Hematopoietic multipotent progenitor cell treated with erythropoietin and hydrocortisone succinate and interleukin-3 and kit ligand, for 17 days (in vitro differentiated cells): ENCODE results near the gene ASAP2.

Experiments
- DNase-seq: peaks from one replicate; pipeline ENCODE4 v3.0.0-alpha.2; 2015; ENCODE audit warnings: low spot score

Gene ASAP2

DNA sequence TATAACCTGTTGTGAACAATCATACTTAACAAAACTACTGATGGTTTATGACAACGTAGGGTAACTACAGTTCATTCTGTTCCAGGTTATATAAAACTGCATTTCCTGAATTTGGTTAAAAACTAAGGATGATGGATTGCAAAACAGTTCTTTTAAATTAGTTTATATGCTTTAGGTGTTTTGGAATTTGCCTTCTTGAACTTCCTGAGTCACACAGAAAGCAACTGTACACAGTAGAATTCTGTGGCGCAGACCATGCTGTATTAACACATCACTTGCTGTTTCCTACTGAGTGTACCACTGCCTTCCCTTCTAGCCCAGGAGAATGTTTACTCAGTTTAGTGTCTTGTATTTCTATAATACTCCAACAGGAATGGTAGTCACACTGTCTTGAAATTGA is 197.3 kb downstream of the ASAP2 start:
- DNase-seq: no peak

DNA sequence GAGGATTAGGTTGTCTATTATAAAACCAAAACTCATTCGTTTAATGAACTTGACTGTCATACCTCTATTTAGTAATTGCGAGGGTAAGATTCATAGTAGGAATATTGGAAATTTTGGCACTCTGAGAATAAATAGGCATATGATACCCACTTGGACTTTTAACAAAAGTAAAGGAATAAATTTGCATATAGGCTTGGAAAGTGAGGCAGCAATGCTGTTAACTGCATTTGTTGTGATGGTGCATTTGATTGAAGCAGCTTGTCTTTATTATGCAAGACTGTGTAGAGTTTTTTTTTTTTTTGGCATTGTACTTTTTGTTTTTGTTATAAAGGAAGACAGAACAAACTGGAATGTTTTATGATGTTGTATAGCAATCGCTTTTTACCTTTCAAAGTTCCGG is 197.8 kb downstream of the ASAP2 start:
- no peak for DNase-seq

DNA sequence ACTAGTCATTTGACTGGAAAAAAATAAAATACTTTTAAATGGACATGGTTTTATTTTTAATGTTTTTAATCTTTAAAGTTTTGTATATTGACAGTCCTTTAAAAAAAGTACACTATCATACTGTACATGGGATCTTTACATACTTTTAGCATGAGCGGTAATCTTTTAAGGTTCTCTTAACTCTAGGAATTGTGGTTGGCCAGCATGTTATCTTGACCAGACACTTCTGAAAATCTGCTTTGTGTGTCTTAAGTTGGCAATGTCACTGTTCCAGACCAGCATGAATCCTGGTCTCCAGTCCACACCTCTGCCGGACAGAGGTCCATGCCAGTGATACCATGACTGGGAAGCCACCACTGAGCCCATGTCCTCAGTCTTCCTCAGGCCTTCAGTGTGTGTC is 199.0 kb downstream of the ASAP2 start:
- DNase-seq: no peak

DNA sequence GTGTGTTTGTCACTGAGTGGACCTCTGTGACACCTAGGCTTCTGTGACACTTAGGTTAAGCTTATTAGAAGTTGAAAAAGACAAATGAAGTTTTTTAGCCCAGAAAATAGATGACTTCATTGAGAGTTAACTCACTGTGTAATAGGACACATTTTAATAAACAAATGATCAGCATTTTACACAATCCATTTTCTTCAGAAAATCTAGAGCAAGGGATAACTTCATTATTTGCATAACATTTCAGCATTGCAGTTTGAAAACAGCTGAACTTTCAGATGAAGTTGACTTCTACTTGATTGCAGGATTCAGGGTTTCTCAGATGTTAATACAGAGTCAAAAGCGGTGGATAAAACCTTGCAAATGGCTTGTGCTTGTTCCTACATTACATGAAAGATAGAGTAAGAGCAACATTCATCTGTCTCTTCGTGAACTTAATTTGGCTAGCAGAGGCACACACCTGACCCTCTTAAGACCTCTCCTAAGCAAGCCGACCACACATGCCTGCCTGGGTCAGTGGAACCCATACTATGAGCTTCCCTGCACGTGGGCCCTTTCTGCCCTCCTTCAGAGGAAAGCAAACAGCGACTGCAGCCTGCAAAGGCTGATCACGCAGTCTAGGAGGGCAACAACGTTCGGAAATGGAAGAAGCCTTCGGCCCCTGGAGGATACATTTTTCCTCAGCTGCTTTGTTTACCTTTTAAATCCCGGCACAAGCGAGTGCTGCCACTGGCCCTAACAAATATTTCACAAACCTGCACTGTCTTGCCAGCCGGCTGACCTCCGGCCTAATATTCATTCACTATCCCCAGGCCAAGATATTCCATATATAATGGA is 200.1 kb downstream of the ASAP2 start:
- no peak for DNase-seq

DNA sequence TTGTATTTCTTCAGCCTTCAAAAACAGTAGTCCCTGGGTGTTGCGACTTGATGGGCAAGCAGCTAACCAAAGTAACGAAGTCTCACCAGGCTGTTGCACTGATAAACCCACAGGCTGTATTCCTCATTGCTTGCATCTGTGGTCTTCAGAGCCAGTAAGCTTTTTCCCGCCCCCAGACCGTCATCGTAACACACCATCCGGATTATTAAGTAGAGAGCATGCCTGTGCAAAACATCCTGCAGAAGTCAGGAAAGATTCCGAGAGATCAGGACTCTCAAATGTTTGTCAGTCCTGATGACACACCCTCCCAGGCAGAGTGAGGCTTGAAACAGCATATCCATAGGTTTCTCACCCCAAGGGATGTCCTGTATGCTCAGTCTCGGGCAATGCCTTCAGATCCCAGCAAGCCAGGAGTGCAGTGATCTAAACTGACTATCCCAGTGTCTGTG is 200.8 kb downstream of the ASAP2 start:
- no peak for DNase-seq

DNA sequence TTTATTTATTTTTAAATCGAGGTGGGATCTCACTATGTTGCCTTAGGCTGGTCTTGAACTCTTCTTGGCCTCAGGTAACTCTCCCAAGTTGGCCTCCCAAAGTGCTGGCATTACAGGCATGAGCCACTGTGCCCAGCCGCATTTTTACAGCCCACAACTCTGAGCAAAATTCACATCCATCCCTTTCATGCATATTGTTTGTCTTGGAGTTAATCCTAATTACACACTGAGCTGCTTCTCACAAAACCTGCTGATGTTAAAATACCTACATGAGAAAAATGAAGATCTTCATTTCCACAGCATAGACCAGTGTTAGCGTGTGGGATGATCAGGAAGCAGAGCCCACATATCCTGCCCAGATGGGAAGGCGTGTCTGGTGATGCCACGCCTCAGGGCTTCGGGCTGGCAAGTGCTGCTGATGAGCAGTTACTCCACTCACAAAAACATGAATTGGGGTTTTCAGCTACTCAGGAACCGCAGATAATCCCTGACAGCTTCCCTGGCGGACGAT is 202.1 kb downstream of the ASAP2 start:
- DNase-seq: no peak

DNA sequence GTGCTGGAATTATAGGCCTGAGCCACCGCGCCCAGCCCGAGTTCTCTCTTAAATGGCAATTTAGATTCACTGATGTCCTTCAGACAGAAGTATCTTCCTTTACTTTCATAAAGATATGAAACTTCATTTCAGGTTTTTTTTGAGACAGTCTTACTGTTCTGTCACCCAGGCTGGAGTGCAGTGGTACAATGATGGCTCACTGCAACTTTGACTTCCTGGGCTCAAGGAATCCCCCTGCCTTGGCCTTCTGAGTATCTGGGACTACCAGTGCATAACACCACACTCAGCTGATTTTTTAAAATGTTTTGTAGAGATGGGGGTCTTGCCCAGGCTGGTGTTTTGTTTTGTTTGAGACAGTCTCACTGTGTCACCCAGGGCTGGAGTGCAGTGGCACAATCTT is 203.5 kb downstream of the ASAP2 start:
- no peak for DNase-seq

DNA sequence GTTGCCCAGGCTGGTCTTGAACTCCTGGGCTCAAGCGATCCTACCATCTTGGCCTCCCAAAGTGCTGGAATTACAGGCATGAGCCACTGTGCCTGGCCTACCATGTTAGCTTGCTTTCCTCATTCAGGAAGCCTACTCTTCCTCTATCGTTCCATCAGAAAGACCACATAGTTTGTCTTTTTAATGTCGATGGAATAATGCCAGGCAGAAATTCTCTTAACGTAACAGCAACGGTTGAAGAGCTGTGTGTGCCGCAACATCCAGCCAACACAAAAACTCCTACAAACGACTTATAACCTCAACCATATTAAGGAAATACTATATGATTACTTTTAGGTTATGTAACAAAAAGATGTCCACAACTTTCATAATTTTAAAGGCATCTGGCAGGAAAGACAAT is 206.2 kb downstream of the ASAP2 start:
- no peak for DNase-seq

DNA sequence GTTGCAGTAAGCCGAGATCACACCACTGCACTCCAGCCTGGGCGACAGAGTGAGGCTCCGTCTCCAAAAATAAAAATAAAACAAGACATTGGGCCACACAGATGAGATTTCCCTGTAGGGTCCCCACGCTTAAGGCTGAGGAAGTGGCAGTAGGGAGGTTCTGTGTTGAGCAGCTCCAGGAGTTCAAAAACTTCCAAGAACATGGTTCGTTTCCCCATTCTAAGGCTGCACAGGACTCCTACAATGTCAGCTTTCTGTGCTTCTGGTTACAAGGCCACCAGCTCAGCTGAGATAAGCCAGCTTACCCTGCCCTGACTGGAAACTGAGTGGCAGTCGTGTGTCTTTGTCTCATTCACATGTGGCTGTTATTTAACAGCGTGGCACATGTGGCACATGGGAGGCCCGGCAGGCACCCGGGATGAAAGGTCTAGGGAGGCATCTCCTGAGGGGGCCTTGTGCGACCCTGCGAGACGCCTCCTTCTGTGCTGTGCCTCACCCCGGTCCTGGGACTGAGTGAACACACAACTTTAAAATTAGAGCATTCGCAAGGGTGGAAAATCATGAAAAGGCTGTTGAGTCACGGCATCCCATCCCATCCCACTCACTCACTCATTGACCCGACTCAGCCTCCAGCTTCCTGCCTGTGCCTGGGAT is 209.0 kb downstream of the ASAP2 start:
- no peak for DNase-seq

DNA sequence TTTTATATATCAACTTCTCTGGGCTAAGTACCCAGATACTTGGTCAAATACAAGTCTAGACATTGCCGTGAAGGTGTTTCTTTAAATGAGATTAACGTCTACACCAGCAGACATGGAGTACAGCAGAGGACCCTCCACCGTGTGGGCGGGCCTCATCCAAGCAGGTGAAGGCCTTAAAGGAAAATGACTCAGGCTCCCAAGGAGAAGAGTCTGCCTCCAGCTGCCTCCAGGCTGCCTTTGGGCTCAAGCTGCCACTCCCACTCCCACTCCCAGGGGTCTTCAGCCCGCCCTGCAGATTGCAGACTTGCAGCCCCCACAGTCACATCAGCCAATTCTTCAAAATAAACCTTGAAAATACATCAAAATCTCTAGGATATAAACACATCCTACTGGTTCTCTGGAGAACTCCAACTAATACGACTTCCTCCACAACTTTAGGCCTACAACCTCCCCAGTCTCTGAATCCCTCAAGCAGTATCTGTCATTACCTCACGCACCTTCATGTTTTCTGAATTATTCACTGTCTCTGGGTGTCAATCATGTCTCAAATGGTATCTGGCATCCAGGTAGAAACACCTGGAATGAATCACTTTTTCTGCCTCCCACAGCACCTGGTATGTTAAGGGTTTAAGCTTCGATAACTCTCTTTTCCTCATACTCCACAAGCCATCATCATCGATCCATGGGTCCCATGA is 209.8 kb downstream of the ASAP2 start:
- DNase-seq: no peak

DNA sequence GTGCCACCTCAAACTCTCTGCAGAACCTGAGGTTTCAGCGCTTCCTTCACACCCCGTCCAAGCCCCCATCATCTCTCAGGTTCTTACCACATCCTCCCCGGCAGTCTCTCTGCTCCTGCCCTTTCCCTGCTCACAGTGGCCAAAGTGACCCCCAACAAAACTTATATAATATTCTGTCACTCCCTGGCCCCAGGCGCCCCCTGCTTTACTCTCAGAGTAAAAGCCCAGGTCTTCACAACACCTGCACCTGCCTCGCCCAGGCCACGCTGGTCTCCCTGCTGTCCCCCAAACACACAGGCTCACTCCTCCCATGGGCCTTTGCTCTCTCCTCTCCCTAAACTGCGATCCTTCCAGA is 210.3 kb downstream of the ASAP2 start:
- no peak for DNase-seq

DNA sequence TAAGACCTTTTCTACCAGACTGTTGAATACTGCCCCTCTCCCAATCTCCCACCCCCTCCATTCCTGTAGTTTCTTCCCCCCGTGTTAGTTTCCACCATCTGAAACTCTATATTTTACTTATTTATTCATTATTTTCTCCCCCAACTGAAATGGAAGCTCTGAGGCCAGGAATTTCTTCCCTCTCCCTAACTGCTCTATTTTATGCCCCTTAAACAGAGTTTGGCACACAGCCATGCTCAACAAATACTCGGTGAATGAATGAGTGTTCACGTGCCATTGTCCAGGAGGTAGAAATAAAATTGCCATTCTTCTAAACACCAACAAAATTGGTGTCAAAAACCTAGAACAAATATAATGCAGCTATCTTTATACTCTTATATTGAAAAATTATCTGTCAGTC is 211.1 kb downstream of the ASAP2 start:
- no peak for DNase-seq

DNA sequence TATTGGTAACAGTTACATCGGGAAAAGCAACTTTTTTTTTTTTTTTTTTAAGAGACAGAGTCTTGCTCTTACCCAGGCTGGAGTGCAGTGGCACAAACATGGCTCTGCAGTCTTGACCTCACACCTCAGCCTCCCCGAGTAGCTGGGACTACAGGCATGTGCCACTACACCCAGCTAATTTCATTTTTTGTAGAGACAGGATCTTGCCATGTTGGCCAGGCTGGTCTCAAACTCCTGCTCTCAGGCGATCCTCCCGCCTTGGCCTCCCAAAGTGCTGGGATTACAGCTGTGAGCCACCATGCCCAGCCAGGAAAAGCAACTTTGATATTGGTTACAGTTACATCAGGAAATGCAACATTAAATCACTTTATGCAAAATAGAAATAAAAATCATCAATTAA is 212.1 kb downstream of the ASAP2 start:
- no peak for DNase-seq

DNA sequence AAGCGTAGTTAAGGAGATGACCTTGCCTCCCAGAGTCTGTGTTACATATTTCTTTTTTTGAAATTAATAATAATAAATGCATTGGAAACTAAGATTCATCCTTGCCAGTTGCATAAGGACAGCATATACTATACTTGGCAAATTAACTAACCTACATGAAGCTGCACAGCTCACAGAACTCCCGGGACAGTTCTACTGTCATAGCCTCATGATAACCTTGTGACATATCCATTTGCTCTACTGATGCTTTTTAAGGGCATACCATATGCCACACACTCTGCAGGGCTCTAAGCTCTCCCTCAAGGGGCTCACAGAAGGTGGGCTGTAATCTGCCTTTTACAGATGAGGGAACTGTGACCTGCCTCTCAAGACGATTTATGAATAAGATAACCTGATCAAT is 212.9 kb downstream of the ASAP2 start:
- no peak for DNase-seq

DNA sequence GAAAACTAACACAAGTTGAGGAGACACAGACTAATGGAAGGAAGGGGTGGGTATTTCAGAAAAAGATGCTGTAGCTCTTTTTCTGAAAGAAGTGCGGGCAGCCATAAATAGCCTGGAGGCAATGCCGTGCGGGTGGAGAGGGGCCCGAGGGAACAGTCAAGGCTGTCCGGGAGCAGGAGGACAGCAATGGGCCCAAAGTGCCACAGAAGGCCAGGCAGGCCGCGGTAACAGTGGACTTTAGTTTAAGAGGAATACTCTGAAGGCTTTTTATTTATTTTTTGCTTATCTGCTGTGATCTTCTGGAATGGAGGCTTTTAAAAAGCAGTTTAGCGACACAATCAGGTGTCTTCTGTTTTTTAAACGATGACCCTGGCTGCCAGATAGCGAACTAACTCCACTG is 213.9 kb downstream of the ASAP2 start:
- no peak for DNase-seq

DNA sequence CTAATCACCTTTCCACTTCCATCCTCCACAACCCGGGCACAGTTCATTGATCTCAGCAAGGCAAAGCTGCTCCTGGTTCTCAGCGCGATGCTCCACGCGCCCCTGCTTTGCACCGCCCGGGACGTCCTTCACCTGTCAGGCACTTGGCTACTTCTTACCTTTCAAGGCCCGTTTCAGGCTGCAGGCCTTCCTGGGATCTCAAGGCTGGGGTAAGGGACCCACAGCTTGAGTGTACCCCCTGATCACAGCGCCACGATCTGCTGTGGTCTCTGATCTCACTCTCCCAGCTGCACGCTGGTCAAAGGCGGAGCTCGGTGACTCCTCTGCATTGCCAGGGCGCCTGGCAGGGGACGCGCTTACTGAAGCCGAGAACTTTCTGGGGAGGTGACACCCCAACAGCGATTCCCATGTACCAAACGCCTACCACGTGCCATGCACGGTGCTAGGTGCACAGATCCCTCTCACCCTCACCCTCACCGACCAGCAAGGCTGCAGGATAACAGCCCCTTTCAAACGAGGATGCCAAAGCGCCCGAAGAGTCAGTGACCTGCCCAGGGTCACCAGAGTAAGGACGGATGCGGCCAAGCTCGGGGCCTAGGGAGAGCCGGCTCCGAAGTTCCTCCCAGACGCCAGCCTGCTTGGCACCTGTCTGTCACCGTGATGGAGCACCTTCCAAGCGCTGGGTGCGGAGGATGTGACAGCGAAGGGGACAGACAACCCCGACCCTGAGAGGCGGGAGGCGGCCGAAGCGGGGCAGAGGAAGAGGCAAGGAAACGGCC is 215.9 kb downstream of the ASAP2 start:
- DNase-seq: peak; percentile 14

DNA sequence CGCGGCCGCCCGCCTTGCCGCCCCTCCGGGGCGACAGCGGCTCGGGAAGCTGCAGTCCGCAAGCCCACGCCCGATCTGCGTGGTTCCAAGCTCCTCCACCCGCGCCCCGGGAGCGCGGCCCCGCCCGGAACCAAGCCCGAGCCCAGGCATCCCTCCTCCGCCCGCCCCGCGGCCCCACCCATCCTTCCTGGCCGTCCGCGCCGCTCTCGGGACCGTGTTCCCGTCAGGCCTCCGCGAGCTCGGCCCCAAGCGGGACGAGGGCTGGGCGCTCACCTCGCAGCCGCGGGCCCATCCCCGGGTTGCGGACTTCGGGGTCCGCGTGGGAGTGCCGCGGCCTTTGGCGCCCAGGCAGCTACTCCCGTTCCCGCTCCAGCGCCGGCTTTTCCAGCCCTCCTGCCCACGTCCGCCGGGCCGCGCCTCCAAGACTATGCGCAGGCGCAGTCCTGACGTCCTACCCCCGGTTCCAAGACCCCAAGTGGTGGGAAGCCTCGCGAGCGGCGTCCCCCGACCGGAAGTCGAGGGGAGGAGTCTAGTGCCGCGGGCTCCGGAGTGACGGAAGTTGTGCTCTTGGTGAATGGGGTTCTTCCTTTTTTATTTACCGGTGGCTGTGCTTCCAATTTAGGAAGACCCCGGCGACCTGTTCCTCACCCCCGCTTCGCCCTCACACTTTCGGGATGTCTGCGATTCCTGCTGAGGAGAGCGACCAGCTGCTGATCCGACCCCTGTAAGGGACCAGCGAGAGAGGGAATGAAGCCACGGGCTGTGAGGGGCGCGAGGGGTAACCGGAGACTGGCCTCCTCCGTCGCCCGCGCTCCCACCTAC is 216.7 kb downstream of the ASAP2 start, which contains the start of the genes CPSF3 and ITGB1BP1:
CPSF3 (plus strand) TSS at position 555 of the 822 bp plus-strand sequence; CDS start at position 675, 120 bp downstream.
ITGB1BP1 (minus strand) TSS at position 429 of the 822 bp plus-strand sequence. CDS start 4,831 bp downstream, outside the sequence.
- DNase-seq: peak; percentile 87

DNA sequence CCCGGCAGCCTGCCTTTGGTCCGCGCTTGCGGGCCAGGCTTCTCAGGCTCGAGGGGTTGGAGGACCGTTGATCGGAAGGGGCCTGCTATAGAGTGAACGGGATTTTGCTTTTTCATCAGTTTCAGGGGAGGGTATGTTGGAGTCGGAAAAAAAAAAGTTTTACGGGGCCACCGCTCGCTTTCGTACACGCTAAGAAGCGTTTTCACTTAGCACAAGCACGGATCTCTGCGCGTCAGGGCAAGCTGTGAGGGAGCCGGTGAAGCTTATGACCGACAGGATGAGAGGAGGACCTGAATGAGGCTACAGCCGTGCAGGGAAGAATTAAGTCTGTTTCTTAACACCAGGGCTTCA is 217.3 kb downstream of the ASAP2 start:
- peak; percentile 24 for DNase-seq

DNA sequence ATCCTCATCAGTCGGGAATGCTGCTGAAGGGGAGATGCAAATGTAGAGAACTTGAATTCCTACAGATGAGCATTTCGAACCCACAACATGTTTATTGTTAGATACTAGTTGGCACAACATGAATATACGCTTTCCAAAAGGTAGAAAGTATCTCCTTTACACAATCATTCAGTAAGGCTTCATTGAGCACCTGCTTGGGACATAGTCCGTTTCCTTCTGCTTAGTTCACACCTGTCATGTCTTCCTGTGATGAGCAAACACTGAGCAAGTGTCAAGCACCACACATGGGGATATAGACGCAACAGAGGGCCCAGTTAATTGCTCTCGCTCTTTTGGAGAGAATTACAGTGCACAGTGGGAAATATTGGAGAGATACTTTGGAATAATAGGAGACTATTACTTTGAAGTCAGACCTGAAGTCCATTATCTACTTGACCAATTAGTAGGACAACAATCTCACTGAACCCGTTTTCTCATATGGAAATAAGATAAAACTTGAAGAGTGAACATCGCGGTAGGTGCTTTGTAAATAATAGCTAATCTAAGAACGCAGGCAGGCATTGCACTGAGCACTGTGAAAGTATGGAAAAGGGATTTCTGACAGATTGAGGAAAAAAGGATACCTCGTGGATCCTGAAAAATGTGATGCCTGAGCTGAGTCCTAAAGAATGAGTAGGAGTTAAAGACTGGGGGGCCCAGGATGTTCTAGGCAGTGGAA is 218.0 kb downstream of the ASAP2 start:
- DNase-seq: no peak

DNA sequence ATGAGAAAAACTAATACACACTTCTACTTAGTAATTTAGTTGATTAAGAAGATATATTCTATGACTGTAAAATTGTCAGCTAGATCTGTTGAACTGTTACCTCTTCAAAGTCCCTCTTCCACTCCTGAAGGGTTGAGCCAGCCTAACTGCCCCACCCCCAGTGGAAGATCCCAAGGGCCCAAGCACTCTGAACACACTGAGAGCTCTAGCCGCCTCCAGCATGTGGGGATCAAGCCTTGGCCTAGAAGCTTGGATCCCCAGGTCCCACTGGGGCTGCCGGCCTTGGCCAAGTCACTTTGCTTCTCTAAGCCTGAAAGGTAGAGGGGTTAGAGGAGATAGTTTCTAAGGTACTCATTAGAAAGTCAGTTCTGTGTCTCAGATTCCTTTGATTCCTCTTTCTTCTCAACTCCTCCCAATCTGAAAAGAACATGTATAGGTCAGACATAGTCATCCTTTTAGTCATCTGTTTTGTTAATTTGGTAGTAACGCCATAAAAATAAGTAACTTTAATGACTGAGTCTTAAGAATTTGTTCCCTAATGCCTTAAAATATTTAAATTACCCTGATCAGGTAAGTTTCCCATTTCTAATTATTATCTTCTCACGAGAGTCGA is 222.5 kb downstream of the ASAP2 start:
- no peak for DNase-seq
